Activated T-cell treated with anti-CD3 and anti-CD28 coated beads, Interleukin-2, amount 50 U/mL, for 72 hours (primary cell): ENCODE data around the gene PRSS1. TPM values are rescaled to one million over a fixed set of nuclear protein-coding genes. Genes with fewer than 3 reads are reported as not detected.

Source experiments
- total RNA-seq, 2 donors: library from RNA; stranded (reverse); gene quantifications; one replicate each; pipeline ENCODE4 v1.2.3, GENCODE V29; 2022

PRSS1 gene
- total RNA-seq, 2 donors from 2014 or later, result not detected

Other genes with a start within 250 kb of the PRSS1 start
- not detected for gene PRSS2, start 21.5 kb downstream of the PRSS1 start, total RNA-seq
- gene EPHB6, start 105.6 kb downstream of the PRSS1 start, total RNA-seq, result 10 to 100 TPM; 10.9 to 13.6 TPM
- under 1 TPM in 1 of 2 donors, not detected in 1; 0.05 TPM for gene TRPV6, start 136.3 kb downstream of the PRSS1 start, total RNA-seq
- under 1 TPM in 1 of 2 donors, not detected in 1; 0.09 TPM for gene TRPV5, start 184.3 kb downstream of the PRSS1 start, total RNA-seq
- not detected for gene LLCFC1, start 190.0 kb downstream of the PRSS1 start, total RNA-seq
- 1 to 10 TPM in 1 of 2 donors, under 1 TPM in 1; 0.31 to 1.8 TPM for gene KEL, start 212.9 kb downstream of the PRSS1 start, total RNA-seq